GM12891 (cell line): ENCODE results near the gene CENPV.

Experiments
- PAX5 ChIP-seq: IDR thresholded peaks from 2 replicates; pipeline ENCODE4 v1.6.1; 2011; ENCODE audit warnings: low read length, moderate library complexity, mild to moderate bottlenecking; ENCODE audit not compliant: insufficient read depth, severe bottlenecking
- POLR2A ChIP-seq: IDR thresholded peaks from 2 replicates; pipeline ENCODE4 v1.6.1; 2011; ENCODE audit warnings: low read depth, low read length, control low read depth
- POLR2AphosphoS5 ChIP-seq: IDR thresholded peaks from 2 replicates; pipeline ENCODE4 v1.6.1; 2011; ENCODE audit warnings: low read depth, low read length, control low read depth
- POU2F2 ChIP-seq: IDR thresholded peaks from 2 replicates; pipeline ENCODE4 v1.6.1; 2011; ENCODE audit warnings: low read depth, mild to moderate bottlenecking, control low read depth, low read length, moderate library complexity
- SPI1 ChIP-seq: IDR thresholded peaks from 2 replicates; pipeline ENCODE4 v1.6.1; 2011; ENCODE audit warnings: low read depth, low read length, control low read depth
- TAF1 ChIP-seq: IDR thresholded peaks from 2 replicates; pipeline ENCODE4 v1.6.1; 2011; ENCODE audit warnings: low read depth, low read length, control low read depth

GRCh38 chr17:16329519-16330271, 23.6 kb downstream of the CENPV start:
- TF ChIP-seq TAF1: no peak
- no peak for TF ChIP-seq POLR2AphosphoS5
- TF ChIP-seq POLR2A: no peak
- TF ChIP-seq PAX5: no peak
- peak; percentile 79 for TF ChIP-seq SPI1
- no peak for TF ChIP-seq POU2F2
